Central memory CD4-positive, alpha-beta T cell (primary cell): ENCODE measurements around the gene CEMP1.

ENCODE experiments used
- DNase-seq: peaks from one replicate; pipeline ENCODE4 v3.0.0; 2022

The CEMP1 gene

GRCh38 chr16:2483939-2484897, 47.0 kb downstream of the CEMP1 start:
- no peak for DNase-seq

DNA sequence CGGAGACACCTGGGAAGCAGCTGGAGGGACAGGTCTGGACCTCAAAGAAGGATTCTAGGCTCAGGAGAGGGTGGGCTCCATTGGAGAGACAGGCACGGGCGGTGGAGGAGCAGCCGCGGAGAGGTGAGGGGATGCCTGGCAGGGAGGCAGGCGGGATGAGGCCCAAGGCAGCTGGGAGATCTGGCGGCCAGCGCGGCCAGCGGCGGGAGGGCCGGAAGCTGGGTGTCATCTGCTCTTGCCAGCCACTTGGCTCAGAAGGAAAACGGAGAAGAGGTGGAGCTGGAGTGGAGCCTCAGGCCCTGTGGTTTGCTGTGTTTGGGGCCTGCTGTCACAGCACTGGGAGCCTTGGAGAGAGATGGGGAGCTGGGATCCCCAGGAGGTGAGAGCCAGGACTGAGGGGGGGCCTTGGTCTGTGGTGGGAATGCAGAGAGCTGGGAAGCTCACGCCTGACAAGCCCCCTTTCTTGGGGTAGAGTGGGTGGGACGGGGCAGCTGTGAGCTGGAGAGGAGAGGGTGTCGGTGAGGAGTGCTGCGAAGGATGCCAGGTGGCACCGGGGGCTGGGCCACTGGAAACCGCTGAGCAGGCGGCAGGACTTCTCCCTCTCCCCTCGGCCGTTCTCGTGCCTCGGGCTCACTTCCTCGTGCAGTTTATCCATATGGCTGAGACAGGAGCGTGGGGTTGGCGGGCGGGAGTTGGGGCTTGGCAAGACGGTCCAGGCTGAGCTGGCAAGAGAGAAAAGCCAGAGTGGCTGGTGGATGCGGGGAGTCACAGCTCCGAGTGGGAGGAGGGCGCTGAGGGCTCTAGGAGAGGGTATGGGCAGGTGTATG, 48.3 kb downstream of the CEMP1 start:
- no peak for DNase-seq

DNA sequence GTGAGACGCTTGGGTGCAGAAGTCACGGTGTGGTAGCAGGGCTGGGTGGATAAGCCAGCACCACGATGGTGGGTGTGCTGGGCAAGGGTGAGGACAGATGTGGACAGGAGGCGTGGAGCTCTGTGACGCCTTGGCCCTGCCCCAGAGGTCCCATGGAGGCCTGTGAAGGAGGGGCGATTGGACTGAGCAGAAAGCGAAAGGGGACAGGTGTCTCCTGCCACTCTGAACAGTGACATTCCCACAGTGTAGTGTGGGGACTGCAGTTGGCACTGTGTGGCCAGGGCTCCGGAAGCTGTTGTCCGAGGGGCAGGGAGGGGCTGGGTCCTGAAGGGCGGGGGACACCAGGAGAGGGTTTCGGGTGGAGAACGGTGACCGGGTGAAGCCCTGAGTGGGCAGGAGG, 49.0 kb downstream of the CEMP1 start:
- DNase-seq = no peak

DNA sequence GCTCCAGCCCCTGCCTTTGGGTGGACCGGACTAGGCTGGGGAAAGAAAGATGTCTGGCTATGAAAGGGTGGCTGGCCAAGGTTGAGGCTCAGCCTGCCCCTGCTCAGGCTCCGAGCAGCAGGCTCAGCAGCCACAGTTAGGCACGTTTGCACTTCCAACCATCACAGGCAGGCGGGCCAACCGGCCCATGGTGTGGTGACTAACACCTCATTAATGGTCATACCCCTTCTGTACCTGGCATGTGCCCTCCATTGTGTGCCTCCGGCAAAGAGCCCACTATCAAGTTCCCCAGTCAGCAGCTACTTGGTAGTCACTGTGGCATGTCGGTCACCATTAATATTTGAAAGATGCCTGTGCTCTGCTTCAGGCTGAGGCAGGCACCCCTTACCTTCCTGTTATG, 49.5 kb downstream of the CEMP1 start:
- no peak for DNase-seq

DNA sequence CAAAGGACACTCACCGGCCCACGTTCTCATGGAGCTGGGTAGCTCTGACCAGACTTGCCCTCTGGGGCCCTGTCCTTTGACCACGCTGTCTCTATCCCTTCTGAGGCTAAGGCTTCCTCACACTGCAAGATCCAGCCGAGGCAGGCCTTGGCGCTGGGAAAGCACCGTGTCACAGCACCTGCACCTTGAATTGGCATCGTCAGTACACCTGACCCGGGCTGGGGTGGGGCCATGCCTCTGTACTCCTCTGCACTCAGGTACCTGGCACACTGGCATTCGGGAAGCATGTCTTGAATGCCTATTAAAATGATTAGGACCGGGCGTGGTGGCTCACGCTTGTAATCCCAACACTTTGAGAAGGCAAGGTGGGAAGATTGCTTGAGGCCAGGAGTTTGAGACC, 50.3 kb downstream of the CEMP1 start:
- no peak for DNase-seq
